HG03280 (cell line): ENCODE results near the gene GRPEL1.
A peak's percentile ranks its signal among the peaks of the same experiment; 100 is the strongest.
"Not testable (repeated sequence)": the region's sequence is repeated elsewhere in the genome, so short reads cannot be mapped to it uniquely, and the experiment has no call there.

Experiments used
- ATAC-seq: cut with Tn5 transposase; IDR thresholded peaks from one replicate; pipeline ENCODE4 v1.9.1; 2021; ENCODE audit warnings: mild to moderate bottlenecking, moderate library complexity; ENCODE audit not compliant: unreplicated experiment

Gene GRPEL1

DNA sequence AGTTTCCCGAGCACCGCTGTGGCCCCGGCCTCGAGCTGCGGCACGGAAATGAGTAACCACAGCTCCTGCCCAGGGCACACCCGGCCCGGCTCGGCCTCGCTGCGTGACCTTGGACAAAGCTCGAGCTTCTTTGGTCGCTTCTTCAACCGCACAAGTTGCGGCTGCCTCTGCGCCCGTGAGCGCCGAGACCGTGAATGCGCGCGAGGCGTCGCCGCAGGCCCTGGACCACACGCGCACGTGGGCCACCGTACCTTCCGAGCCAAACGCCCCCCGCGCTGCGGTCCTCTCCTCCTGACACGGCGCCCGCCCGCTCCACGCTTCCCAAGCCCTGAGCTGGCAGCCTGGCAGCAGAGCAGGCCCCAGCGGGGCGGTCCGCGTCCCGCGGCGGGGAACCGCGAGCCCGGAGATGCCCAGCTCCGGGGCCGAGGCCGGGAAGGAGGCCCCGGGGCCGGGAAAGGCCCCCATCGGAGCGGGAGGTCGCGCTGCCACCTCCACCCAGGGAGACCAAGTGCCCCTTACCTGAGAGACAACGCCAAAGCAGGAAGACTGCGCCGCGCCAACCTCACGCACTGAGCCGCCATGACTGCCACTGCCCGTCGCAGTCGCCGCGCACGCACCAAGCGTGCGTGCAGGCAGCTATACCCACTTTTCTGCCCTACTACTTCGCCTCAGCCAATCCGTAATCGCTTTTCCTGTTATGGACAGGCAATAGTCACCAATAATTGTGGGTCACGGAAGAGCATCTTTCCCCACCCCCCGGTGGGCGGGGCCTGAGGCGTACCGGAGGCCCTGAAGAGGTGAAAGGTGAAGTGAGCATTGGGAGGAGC lies at the start of gene GRPEL1:
Gene GRPEL1, minus strand, starts transcription at position 613 of the 827 bp plus-strand sequence. Its CDS starts 32 bp downstream, at position 581.
- ATAC-seq: peak; percentile 92

GRCh38 chr4:7116705-7117104 lies 48.8 kb upstream of the GRPEL1 start:
- ATAC-seq: no peak

GRCh38 chr4:7115557-7116340 lies 47.9 kb upstream of the GRPEL1 start:
- ATAC-seq: no peak

DNA sequence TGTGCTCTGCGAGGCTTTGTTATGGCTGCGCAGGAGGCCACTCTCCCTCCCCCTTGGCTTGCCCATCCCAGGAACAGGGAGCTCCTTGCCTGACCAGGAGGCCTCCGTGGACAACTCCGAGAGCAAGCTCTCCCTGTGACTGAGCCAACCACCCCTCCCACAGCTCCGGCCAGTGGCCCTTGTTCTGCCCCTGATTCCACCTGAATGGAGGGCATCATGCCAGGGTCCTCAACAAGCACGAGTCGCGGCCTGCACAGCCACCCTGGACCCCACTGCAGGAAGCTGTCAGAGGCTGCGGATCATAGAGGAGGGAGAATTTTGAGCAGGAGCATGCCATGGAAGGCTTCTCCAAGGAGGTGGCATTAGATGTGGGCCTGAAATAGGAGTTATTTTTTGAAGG lies 44.8 kb upstream of the GRPEL1 start:
- no peak for ATAC-seq

- no peak for ATAC-seq
These were observed 43.6 kb upstream of the GRPEL1 start for GRCh38 chr4:7111441-7111840.

DNA sequence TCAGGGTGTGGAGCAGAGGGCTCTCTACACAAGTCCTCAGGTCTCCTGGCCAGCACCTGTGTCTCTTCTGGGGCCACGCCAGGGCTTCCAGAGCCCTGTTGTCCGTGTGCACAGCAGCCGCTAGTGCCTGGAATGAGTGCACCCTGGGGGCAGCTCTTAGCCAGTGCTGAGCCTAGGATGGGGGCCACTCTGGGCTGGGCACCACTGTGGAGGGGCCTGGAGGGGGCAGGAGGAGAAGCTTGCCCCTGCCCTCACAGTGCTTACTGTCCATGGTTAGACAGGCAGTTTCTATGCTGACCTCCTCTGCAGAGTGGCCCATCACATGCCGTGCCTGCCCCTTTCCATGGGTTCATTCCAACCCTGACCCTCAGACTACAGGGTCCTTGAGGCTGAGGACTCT lies 42.7 kb upstream of the GRPEL1 start:
- no peak for ATAC-seq

- no peak for ATAC-seq
These were observed 41.3 kb upstream of the GRPEL1 start for GRCh38 chr4:7109169-7109568.

DNA sequence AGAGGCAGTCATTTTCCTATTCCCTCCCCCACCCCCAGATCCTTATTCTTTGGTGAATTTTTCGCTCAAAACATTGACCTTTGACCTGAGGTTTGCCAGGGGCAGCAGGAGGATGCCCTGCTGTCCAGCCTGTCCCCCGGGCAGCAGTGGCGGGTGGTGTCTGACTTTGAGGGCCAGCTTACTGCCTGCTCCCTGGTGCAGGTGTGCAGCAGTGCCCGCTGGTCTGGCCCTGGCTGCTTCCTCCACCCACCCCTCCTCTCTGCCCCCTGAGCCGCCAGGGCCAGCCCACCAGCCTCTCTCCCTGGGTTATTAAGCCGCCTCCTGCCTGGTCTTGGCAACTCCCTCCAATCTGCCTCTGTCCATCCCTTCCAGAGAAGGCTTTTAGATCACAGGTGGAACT lies 40.8 kb upstream of the GRPEL1 start:
- no peak for ATAC-seq

DNA sequence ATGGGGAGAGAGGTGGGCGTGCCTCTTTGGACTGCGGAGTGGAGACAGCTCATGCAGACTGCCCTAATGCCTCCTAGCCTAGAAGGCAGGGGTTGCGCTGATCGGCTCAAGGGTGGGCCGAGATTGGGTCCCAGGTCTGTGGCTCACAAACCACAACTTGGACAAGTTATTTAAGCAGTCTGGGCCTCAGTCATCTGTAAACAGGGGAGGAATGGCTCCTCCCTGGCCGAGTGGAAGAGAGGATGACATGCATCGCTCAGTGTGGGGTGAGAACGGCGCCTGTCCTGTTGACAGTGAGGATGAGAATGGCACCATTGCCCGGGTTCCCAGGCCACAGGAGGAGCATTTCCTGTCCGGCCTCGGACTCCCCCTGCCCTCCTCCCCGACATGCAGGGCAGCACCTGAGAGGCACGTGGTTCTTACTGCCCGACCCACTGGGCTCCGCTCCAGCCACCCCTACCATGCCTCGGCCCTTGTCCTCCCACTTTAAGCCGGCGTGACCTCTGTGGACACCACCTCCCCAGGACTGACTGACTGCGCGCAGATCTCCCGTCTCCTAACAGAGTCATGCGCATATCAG lies 40.3 kb upstream of the GRPEL1 start:
- no peak for ATAC-seq

- ATAC-seq: no peak
These were observed 39.5 kb upstream of the GRPEL1 start for GRCh38 chr4:7107166-7107905.

DNA sequence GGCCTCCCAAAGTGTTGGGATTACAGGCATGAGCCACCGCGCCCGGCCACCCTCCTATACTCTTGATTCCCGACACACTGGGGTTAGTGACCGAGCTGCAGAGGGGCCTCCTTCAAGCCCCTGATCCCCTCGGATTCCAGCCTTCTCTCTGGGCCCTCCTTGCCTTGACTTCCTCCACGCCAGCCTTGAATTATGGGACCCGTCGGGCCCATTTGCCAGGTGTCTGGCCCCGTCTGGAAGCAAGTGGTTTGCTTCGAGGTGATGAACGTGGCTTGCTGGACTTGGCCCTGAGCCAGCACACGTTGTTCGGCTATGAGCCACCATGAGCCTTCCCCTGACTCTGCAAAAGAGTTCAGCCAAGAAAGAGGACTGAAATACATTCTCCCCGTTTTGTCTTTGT lies 37.4 kb upstream of the GRPEL1 start:
- no peak for ATAC-seq

GRCh38 chr4:7104366-7105031 lies 36.6 kb upstream of the GRPEL1 start:
- no peak for ATAC-seq

GRCh38 chr4:7103607-7104365 lies 35.9 kb upstream of the GRPEL1 start:
- no peak for ATAC-seq

DNA sequence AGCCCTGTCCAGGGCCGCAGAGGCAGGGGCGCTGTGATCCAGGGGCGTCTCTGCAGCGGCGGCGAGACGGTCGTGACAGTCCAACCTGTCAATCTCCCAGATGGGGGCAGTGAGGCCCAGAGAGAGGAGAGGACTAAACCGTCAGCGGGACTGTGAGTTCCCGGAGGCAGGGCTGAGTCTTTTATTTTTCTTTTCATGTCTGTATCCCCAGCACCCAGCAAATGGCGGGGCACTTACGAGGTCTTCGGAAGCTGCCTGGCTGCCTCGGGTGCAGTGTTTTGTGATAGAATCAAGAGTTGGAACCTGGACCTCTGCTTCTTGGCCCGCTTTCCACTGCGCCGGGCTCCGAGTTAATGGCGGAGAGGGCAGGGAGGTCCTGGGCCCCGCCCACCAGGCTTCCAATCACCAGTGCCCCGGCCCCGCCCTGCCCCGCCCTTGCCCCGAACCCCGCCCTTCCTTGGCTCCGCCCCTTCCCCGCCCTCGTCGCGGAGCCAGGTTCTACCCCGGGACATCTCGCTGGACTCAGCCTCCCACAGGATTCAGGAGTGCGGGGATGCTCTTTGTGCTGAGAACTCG lies 35.3 kb upstream of the GRPEL1 start:
- peak; percentile 88 for ATAC-seq

GRCh38 chr4:7102516-7102909 lies 34.6 kb upstream of the GRPEL1 start:
- ATAC-seq: not testable (repeated sequence)

GRCh38 chr4:7101692-7102515 lies 34.0 kb upstream of the GRPEL1 start:
- peak; percentile 50 for ATAC-seq

DNA sequence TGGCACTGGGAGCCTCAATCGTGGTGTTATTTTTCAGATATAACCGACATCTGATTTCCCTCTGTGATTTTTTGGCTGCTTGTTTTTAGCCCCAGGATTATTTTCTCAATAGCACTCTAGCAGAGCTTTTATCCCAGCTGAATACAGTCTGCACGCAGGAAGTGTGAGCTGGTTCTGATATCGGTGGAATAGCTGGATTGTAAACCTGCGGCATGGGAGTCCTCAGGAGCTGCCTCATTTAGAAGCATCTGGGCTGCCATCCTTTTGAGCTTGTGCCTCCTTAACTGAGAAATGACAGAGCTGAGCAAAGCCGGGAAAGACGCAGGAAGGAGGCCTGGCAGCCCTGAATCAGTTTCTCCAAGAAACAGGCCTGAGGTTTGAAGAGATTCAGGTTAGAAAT lies 28.4 kb upstream of the GRPEL1 start:
- no peak for ATAC-seq

DNA sequence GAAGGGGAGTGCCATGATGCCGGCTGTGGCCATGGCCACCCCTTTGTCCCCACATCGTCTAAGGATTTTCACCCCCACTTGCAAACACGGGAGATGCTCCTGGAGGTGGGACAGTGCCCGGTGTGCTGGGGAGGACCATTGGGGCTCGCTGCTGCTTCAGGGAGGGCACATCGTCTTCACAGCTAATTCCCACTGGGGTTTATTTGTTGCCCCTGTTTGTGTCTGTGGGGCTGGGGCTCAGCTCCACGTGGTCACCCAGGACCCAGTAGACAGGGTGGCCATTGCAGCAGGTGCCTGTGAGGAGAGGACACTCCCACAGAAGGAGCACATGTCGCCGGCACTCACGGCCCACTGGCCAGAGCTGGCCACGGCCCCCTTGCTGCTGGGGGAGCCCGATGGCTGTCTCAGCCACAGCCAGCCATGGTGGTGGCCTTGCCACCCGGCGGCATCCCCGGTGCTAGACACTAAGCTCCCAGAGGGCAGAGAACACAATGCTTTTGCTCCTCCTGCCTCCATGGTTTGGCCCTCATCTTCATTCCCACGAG lies 27.8 kb upstream of the GRPEL1 start:
- no peak for ATAC-seq
